Activated CD4-positive, alpha-beta T cell treated with anti-CD3 and anti-CD28 coated beads, Interleukin-2, amount 50 U/mL, for 48 hours (primary cell): ENCODE measurements around the gene KIF3B.
"Not testable (repeated sequence)": the region's sequence is repeated elsewhere in the genome, so short reads cannot be mapped to it uniquely, and the experiment has no call there.

Experiments
- DNase-seq, 2 experiments: peaks; one replicate each; pipeline ENCODE4 v3.0.0-alpha.2; 2020

The KIF3B gene

DNA sequence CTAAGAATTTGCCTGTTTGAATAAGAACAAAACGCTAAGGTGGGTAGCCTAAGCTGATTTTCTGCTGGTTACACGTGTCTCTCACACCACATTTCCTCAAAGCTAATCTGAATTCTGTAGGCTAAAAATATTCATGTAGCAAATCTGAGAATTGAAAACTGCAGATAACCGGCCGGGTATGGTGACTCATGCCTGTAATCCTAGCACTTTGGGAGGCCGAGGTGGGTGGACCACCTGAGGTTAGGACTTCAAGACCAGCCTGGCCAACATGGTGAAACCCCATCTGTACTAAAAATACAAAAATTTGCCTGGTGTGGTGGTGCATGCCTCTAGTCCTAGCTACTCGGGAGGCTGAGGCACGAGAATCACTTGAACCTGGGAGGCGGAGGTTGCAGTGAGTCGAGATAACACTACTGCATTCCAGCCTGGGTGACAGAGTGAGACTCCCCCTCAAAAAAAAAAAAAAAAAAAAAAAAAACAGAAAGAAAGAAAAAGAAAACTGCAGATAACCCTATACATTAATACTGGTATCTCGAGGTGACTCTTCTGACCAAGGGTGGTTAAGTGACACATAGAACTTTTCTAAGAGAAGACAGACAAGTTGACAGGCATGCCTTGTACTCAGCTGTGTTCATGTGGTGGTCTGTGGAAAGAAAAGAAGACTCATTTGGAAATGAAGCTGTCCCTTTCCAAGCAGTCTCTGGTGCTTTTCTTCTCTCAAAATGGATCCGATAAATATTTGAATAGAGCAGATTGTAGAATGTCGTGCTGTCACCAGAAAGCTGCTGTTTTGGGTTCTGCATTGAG lies 55.9 kb downstream of the KIF3B start:
- peak; percentile 56 to 71 for DNase-seq

DNA sequence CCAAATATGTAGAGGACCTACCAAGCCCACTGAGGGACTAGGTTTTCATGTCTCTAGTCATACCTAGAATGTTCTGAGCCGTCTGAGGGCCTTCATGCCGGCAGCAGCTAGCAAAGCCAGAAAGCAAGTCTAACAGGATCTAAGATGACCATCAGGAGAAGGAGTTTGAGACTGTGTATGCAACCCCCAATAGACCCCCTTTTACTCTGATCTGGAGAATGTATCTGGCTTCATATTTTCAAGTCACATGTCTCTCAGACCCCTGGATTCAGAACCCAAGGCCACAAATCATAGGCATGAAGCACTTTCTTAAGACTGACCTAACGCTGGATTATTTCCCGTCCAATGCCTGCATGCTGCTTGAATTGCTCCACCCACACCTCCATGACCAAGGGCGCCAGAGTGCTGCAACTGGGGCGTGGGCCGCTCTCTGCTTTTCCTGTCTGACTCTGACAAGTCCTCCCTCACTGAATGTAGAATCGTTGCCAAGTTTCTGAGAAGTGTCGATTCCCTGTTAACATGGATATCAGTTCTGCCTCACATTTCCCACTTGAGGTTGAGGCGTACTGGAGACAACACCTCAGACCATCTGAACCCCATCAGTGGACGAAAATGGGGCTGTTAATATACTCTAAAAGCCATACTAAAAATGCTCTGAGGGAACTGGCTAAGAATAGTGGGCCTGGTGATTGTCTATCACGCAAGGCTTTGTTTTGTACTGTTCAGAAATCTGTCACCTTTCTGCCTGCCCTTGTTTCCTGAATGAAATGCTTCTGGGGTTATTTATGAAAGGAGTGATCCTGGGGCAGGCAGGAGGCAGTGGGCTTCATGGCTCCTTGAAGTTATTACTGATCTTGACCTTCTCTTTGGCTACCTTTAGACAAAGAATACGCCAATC lies 56.8 kb downstream of the KIF3B start:
- DNase-seq, result peak; percentile 67 to 78

- DNase-seq, result no peak
Measured at GRCh38 chr20:32336918-32337347, 59.5 kb downstream of the KIF3B start.

- DNase-seq, result no peak
Measured at GRCh38 chr20:32337937-32338661, 60.6 kb downstream of the KIF3B start.

GRCh38 chr20:32338665-32339064 lies 61.2 kb downstream of the KIF3B start:
- DNase-seq, result no peak

DNA sequence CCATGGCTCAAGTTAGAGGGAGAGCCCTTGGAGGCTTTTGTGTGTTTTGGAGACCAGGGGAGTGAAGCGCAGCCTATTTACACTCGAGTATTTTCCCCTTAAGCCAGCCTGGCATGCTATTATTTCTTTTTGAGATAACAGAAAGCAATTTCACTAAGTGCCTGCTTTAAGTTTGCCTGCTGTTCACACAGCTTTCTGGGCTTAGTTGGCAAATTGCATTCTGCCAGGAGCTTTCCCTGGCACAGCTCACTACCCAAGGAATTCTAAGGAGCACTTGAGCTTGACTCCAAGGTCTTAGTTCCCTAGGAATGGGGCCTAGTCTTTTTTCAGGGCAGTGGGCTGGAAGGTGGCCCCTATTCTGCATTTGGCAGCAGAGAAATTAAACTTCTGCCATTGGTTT lies 61.7 kb downstream of the KIF3B start:
- DNase-seq, result no peak

DNA sequence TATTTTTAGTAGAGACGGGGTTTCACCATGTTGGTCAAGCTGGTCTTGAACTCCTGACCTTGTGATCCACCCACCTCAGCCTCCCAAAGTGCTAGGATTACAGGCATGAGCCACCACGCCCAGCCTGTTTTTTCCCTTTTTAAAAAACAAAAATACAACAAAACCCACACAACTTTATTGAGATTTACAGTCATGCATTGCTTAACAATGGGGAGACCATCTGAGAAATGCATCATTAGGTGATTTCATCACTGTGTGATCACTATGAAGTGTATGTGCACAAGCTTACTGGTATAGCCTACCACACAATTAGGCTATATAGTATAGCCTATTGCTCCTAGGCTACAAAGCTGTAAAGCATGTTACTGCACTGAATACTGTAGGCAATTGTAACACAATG lies 63.6 kb downstream of the KIF3B start:
- not testable (repeated sequence) for DNase-seq

DNA sequence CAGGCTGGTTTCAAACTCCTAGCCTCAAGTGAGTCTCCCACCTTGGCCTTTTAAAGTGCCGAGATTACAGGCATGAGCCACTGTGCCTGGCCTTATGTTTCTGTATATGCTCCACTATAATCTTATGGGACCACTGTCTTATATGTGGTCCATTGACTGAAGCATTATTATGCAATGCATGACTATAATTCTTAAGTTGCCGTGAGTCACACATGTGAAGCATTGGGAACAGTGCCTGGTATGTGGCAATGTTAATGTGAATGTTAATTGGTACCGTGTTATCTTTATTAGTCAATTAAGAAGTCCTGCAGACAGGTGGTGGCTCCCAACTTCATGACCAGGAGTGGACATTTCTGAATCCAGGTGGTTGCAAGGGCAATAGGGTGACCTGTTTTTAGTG lies 66.0 kb downstream of the KIF3B start:
- no peak for DNase-seq

- no peak for DNase-seq
Measured at GRCh38 chr20:32344835-32345506, 67.5 kb downstream of the KIF3B start.

DNA sequence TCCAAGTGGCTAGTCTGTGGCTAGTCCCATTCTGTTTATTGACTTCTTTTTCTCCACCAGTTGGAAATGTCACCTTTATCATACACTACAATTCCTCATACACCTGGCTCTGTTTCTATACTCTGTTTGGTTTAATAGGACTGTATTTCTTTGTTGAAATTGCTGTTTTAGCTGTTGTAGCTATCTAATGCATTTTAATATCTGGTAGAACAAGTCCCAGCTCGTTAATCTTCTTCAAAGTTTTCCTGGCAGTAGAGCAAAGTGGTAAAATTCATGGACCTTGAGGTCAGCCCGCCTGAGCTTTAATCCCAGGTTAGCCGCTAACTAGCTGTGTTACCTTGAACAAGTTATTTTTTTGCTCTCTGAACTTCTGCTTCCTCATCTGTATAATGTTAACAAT lies 70.8 kb downstream of the KIF3B start:
- no peak for DNase-seq

DNA sequence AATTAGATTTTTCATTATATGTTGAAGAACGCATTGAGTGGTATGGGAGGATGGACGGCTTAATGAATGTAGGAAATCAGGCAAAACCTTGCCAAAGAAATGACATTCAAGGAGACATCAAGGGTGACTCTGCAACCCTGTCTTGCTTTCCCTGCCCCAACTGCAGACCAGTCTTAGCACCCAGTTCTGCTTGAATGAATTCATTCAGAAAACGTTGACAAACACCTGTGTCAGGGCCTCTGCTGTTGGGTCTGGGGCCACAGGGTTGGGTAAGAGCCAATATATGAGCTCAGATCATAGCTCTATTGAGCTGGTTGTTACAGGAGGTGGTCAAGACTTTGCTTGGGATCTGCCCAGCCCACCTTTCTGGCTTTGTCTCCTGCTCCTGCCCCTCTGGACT lies 73.0 kb downstream of the KIF3B start:
- no peak for DNase-seq

- no peak for DNase-seq
Measured at GRCh38 chr20:32352121-32352720, 74.8 kb downstream of the KIF3B start.

GRCh38 chr20:32353848-32354496 lies 76.5 kb downstream of the KIF3B start:
- no peak for DNase-seq

DNA sequence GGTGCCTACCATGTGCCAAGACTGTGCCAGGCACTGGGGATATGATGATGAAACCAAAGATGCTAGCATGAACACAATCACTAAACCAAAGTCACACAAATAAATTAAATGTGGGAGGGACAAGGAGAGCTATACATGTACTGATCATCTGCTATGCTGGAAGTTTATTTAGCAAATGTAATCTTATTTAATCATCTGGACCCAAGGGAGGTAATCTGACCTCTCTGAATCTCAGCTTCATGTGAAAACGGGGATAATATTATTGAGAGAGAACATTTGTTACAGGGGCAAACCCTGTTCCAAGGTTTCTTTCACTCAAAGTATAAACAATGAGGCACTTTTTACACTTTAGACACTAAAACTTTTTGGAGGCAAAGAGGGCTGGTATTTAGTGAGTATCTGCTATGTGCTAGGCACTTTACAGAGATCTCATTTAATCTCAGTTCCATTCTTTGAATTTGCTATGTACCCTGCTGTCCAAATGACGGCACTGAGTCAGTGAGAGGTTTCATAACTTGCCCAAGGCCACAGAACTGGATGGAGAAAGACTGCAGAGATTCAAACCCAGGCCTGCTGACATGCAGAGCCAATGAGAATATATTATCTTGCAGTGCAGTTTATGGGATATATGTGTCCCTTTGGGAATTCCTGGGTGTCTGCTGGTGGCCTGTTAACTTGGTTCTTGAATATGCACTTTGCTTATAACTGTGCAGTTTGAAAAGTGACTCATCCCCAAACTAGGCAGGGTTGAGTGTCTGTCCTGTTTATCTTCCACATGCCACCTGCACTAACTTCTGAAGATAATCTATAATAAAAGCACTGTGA lies 77.4 kb downstream of the KIF3B start:
- DNase-seq, result peak; percentile 21 to 42

DNA sequence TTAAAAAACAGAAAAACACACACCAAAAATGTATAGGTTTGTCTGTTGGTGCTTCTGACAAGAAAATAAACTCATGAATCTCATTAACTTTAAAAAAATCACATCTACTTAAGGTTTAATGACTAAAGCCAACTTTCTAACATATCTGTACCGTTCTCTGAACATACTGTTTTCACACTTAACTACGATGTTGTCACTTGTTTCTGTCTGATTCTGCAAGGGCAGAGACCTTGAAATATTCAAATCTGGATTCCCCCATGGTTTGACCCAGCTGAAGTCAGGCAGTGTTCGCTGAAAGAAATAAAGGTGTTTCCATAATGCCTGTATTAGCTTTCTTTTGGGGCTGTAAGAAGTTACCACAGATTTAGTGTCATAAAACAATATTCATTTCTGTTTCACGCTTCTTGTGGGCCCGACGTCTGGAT lies 78.0 kb downstream of the KIF3B start:
- DNase-seq, result peak; percentile 23 to 37

DNA sequence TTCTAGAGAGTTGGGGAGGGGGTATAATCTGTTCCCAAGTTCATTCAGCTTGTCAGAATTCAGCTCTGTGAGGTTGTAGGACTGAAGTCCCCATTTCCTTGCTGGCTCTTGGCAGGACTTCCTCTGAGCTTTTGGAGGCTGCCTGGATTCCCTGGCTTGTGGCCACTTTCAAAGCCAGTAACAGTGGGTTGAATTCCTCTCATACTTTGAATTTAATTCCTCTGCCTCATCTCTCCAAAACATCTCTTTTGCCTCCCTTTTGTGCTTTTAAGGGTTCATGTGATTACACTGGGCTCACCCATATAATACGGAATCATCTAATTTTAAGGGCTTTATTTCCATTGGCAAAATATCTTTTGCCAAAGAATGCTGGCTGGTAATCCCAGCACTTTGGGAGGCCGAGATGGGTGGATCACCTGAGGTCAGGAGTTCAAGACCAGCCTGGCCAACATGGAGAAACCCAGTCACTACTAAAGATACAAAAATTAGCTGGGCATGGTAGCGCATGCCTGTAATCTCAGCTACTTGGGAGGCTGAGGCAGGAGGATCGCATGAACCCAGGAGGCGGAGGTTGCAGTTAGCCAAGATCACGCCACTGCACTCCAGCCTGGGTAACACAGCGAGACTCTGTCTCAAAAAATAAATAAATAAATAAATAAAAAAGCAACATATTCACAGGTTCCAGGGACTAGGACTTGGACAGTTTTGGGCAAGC lies 78.6 kb downstream of the KIF3B start:
- DNase-seq, result not testable (repeated sequence)

GRCh38 chr20:32356622-32357374 lies 79.3 kb downstream of the KIF3B start:
- no peak for DNase-seq

DNA sequence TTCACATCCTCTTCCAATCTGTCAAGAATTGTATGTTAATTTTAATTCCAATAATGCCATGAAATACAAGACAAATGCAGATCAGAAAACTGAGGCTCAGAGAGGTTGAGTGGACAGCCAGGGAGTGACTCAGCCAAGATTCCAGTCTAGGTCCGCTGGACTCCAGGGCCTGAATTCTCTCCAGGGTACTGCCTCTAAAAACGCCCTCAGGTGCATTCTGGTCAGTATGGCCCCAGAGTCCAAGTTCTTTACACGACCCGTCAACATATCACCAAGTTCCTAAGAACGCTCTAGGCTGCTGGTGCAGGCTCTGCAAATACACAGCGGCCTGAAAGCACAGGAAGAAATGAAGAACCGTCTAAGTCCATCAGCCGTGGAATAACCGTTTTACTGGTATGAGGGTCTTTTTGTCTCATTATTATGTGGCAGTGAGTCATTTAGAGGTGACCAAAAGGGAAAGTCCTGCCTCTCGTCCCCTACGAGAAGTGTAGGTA lies 80.0 kb downstream of the KIF3B start:
- DNase-seq, result no peak
